SHP77 (cell line): Measurements from ENCODE around the gene LEMD1.
"Not testable (repeated sequence)": the region's sequence is repeated elsewhere in the genome, so short reads cannot be mapped to it uniquely, and the experiment has no call there.

Experiments used
- DNase-seq, 2 experiments: peaks; one replicate each; lab custom pipeline; 2025; lab: John Stamatoyannopoulos, UW

The LEMD1 gene

DNA sequence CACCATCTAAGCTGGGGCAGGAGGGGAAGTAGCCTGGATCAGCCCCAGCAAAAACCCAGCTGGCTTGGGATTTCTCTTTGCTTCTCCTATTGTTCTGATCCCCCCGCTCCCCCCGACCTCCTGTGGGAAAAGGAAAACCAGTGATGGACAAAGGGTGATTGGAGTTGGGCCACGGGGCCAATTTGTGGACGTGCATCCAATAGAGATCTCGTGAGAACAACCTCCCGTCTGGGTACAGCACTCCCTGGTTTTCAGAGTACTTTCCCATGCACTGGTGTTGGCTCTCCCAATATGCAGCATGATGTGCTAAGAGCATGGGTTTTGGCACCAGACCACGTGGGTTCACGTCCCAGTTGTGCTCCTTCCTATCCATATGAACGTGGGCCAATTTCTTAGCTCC lies 25.0 kb upstream of the LEMD1 start:
- no peak for DNase-seq

DNA sequence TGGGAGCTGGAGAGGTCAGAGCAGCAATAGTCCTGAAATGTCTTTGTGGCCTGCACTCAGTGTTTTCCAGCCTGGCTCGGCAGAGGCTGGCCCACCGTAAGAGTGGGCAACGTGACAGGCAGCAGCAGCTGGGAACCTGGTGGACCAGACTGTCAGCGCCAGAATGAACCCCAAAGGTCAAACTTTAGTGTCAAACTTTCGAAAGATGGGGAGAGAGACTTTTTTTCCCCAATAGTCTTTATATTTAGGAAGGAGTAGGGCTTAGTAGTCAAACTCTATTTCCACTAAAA lies 23.7 kb upstream of the LEMD1 start:
- no peak for DNase-seq

- DNase-seq: peak; percentile 68 to 73
These were observed 23.2 kb upstream of the LEMD1 start for GRCh38 chr1:205444931-205445645.

GRCh38 chr1:205444300-205444930 lies 22.6 kb upstream of the LEMD1 start:
- DNase-seq: no peak

- DNase-seq: no peak
These were observed 21.9 kb upstream of the LEMD1 start for GRCh38 chr1:205443585-205444299.

- DNase-seq: no peak
These were observed 20.3 kb upstream of the LEMD1 start for GRCh38 chr1:205442051-205442725.

DNA sequence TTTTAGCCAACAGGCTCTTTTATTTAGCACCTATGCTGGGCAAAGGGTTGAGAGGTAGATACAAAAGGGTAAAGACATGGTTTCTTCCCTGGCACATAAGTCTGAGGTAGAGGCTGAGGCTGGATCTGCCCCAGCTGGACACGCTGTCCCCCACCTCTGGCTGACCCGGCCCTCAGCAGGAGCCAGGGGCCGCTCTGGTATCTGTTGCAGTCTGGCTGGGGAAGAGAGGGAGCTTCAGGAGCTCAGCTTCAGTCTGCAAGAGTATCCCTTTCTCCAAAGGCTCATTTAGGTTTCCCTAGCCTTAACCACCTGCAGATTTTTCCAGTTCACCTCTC lies 19.8 kb upstream of the LEMD1 start:
- DNase-seq: no peak

GRCh38 chr1:205441318-205441633 lies 19.4 kb upstream of the LEMD1 start:
- DNase-seq: no peak

GRCh38 chr1:205440476-205441317 lies 18.8 kb upstream of the LEMD1 start:
- peak; percentile 65 to 85 for DNase-seq

DNA sequence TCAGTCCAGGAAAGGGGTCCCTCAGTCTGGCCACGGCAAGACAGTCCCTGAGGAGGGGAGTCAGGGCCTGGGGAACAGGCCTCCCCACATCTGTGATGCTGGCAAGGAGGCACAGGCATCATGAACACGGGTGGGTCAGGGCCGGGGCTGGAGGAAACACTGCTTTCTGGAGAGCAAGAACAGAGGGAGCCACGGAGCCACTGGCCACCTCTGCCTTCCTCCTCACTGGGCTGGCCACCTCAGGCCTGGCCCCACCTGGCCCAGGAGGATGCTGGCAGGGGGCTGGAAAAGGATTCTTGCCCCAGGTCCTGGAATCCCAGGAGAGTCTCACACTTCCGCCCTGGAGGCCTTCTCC lies 18.2 kb upstream of the LEMD1 start:
- no peak for DNase-seq

GRCh38 chr1:205438213-205439158 lies 16.6 kb upstream of the LEMD1 start:
- DNase-seq: peak; percentile 78 to 83

DNA sequence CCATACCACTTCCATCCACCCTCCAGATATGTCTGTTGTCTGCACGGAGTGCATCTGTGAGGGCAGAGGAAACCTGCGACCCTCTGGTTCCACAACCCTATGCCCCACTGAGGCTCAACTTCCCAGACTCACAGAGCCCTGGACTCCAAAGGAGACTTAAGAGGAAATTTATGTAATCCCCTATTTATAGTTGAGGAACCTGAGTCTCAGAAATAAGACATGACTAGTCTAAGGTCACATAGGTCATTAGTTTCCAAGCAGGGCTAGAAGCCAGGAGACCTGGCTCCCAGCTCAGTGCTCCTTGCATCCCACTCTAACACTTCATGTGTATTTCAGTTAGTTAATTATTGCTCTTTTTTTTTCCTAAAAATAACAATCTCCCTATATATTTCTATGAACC lies 15.7 kb upstream of the LEMD1 start:
- DNase-seq: no peak

DNA sequence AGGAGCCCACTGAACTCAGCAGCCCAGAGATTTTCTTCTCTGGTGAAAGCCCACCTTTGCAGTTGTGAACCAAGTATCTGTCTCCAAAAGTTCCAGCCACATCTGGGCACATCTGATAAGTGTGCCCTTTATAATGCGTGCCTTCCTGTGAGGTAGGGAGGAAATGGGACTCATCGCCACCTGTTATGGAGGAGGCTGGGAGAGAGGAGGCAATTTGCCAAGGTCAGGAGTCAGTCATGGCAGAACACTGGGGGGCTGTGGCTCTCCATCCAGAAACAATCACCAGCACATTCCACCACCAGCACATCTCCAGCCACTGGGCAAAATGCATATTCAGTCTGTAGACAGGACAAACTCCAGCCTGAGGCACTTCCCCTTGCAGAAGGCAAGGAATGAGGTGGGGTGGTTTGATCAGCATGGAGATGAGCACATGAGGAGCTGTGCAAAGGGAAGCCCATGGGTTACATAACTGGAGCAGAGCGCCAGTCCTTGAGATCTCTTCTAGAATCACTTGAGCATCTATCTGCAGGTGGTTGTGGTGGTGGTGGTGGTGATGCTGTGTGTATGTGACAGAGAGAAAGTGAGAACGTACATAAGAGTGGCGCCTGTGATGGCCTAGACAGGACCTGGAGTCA lies 15.0 kb upstream of the LEMD1 start:
- no peak for DNase-seq

- no peak for DNase-seq
These were observed 14.0 kb upstream of the LEMD1 start for GRCh38 chr1:205435578-205436573.

DNA sequence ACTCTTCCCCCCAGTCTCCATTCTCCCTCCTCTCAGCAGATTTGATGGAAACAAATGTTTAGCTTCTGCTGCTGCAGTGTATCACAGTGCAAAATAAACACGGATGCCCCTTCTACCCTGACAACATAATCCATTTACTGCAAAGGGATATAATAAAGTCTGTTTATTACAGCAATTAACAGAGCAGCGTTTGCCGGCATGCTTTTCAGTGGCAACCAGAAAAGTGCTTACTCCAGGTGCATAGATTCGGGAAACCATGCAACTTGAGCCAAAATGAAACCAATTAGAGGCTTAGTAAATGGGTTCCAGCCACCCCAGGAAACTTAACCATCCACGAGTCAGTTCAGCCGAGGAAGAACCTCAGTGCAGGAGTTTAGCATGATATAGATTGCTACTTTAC lies 12.9 kb upstream of the LEMD1 start:
- no peak for DNase-seq

- not testable (repeated sequence) for DNase-seq
These were observed 10.8 kb upstream of the LEMD1 start for GRCh38 chr1:205432692-205433091.

DNA sequence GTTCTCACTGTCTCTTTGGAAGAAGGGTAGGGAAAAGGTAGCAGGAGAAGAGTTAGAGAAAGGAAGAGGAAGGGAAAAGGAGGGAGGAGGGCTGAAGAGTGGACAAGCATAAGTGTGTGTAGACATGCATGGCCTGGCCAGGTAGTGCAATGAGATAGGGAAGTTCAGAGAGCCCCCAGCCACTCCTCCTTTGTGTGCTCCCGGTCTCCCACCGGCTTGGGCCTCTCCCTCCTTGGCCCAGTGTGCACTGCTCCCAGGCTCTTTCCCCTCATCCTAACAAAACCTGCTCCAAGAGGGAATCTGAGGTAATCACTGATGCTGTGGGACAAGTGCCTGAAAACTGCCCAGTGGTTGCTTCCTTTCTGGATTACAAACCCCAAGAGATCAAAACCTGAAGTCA lies 10.3 kb upstream of the LEMD1 start:
- DNase-seq: no peak

DNA sequence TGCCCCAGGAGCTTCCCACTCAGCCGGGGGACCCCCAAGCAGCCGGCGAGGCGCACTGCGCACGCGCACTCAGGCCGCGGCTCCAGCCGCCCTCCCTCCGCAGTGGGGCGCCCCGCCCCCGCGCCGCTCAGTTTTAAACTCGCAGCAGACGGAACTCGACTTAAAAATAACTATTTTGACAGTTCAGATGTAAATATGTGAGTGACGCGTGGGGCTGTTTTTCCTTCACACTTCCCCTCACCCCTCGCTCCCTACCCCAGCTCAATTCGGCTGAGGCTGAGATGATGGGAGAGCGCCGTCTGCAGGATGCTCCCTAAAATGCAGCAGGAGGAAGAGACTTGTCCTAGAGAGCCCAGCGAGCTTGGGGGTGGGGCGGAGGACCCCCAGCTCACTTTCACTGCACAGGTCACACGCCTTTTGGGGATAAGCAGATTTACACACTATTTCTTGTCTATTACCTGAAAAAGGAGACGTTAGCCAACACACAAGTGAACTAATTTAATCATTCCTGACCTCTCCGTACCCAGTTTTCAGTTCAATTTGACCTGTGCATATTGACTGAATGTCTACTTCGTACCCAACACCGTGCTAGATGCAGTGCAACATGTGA lies 8.9 kb upstream of the LEMD1 start:
- DNase-seq: no peak
